ENCODE data around the gene COL9A3. TPM values are rescaled to one million over a fixed set of nuclear protein-coding genes. Genes with fewer than 3 reads are reported as not detected.

COL9A3 gene
- total RNA-seq, 1 experiment from 2014 or later = 150 TPM

- H3T11ph ChIP-seq (ENCODE audit: low read length) = no peak overlapping the region
- Mint-ChIP-seq H3K36me3 (ENCODE audit: insufficient read depth in 1 of 3, low read depth in 3 of 3) (peaks cover 49 to 81% (median 51%) of the 10 kb centered on the region in 3 experiments), H3K4me1 (peaks cover 24 to 28% of the 10 kb centered on the region in 2 experiments), H3K9me3 (no peaks in the 10 kb centered on the region), H3K27ac (peak overlapping the region in 2 of 3 experiments; percentile 79 to 82; a peak in 3 of 7 replicates), H3K27me3 (ENCODE audit: low read depth) (no peaks in the 10 kb centered on the region), H3K4me3 (no peak overlapping the region)
- H3K4me1 ChIP-seq (ENCODE audit: insufficient read depth, low read length) = no peaks in the 10 kb centered on the region; the same call in 1 of the 2 replicates
- H3K23ac ChIP-seq (ENCODE audit: insufficient read length, low read depth, low read length) = no peak overlapping the region
- H3K14ac ChIP-seq (ENCODE audit: insufficient read depth, low read length) = no peak overlapping the region
- H4K91ac ChIP-seq (ENCODE audit: insufficient read length, low read depth, low read length) = no peak overlapping the region
- DNase-seq = no peak
- no peaks in the 10 kb centered on the region for H4K20me1 ChIP-seq (ENCODE audit: control insufficient read depth, insufficient read depth, insufficient read length)
- no peak overlapping the region for H3K56ac ChIP-seq (ENCODE audit: insufficient read length, low read depth, low read length)
- no peak overlapping the region for H3K4ac ChIP-seq (ENCODE audit: low read depth, low read length)
- no peak overlapping the region for H2AFZ ChIP-seq (ENCODE audit: low read length)
- H2AK5ac ChIP-seq (ENCODE audit: insufficient read length, low read length) = no peak overlapping the region
- H3K9me3 ChIP-seq (ENCODE audit: control insufficient read depth, low read depth, low read length) = no peaks in the 10 kb centered on the region
- TF ChIP-seq CTCF (conservative IDR thresholded peaks at IDR 0.05) = no peak
- no peak overlapping the region for H3K18ac ChIP-seq (ENCODE audit: insufficient read length, low read depth, low read length)
- H4K5ac ChIP-seq (ENCODE audit: insufficient read length, low read depth, low read length) = no peak overlapping the region
- no peaks in the 10 kb centered on the region for H3K79me2 ChIP-seq (ENCODE audit: insufficient read depth, low read length)
- no peak overlapping the region for H3K4me2 ChIP-seq (ENCODE audit: insufficient read depth, insufficient read length, low read length)
- H2BK5ac ChIP-seq (ENCODE audit: insufficient read length, low read length) = no peak overlapping the region
- H3K23me2 ChIP-seq (ENCODE audit: insufficient read length, low read depth, low read length, poor library complexity, severe bottlenecking) = no peaks in the 10 kb centered on the region
- H2BK120ac ChIP-seq (ENCODE audit: low read depth, low read length, poor library complexity, severe bottlenecking) = no peak overlapping the region
- no peak overlapping the region for H3K9ac ChIP-seq (ENCODE audit: extremely low read depth, insufficient read length, low read length)
- H3K27me3 ChIP-seq (ENCODE audit: insufficient read depth, low read length) = no peaks in the 10 kb centered on the region
- no peaks in the 10 kb centered on the region for H3K79me1 ChIP-seq (ENCODE audit: insufficient read depth, low read depth, low read length, poor library complexity, severe bottlenecking)
- H2BK20ac ChIP-seq (ENCODE audit: low read depth, low read length, poor library complexity, severe bottlenecking) = no peak overlapping the region
- H2BK15ac ChIP-seq (ENCODE audit: low read depth, low read length) = no peak overlapping the region
- H2BK12ac ChIP-seq (ENCODE audit: insufficient read length, low read depth, low read length) = no peak overlapping the region
- WGBS (ENCODE audit: extremely low coverage, insufficient read length, low lambda C conversion rate) = no CpG with 5 or more reads among the region's 13 CpGs
- H3K27ac ChIP-seq (ENCODE audit: insufficient read length, low read depth, low read length) = no peak overlapping the region
- H4K8ac ChIP-seq (replicated peaks; ENCODE audit: insufficient read length, low read depth, low read length) = no peak overlapping the region
These were observed 70.5 kb downstream of the COL9A3 start for GRCh38 chr20:62887152-62887859.

All from H9 (cell line).